ENCODE results near the gene UCP3. TPM values are rescaled to one million over a fixed set of nuclear protein-coding genes. Genes with fewer than 3 reads are reported as not detected.

Gene UCP3
- total and polyA plus RNA-seq, 2 of the 8 experiments (the other 6 are each of a cell fraction or from before 2014, with no cell fraction given): 0.85 to 1.3 TPM

DNA sequence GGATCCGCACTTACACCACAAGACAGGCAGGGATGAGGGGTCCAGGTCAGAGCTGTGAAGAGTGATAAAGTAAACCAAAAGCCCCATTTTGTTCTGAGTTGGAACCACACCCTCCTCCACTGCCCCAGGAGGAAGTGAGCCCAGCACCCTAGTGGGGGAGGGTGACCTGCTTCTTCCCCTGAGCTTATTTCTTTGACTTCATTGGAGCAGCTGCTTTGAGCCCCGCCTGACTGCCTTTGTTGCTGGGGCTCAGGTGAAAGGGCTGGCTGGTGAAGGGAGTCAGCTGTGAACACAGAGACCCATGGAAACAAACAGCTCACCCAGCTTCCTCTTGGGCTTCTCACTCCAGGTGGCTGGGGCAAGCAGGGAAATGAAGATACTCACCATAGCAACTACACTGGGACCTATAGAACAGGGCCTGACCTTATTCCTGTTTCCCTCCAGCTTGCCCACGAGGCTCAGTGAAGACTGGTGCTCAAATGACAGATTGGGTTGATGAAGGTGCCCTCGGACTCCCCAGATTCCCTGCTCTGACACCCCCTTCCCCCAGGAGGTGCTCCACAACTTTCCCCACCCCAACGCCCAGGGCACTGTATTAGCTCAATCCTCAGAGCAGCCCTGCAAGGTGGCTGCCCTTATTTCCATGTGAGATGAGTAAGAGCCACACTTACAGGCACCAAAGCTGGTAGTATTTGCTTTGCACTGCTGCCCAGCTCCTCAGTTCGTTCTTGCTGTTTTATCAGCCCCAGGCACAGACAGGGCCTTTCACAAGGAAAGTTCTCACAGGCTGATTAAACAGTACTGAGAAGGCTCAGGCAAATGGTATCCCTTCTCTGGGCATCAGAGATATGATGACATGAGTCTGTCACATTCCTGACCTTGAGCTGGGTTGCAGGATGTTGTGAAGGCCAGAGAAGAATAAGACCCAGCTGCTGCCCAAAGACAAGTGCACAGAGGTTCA lies 28.6 kb downstream of the UCP3 start:
- H3K9me3 ChIP-seq (ENCODE audit: insufficient read depth in 2 of 2, low read depth in 1 of 2, low read length in 1 of 2): no peaks in the 10 kb centered on the region
- H2AK5ac ChIP-seq (ENCODE audit: low read depth, low read length): no peak overlapping the region
- H3K4ac ChIP-seq (replicated peaks; ENCODE audit: insufficient read length, low read depth, low read length): no peak overlapping the region
- no peak overlapping the region for H2AFZ ChIP-seq (ENCODE audit: low read length)
- FAIRE-seq: no peak
- no peak overlapping the region for H3K18ac ChIP-seq (ENCODE audit: extremely low read depth, low read length)
- H3K79me1 ChIP-seq (ENCODE audit: low read depth, low read length): peaks cover 2% of the 10 kb centered on the region; the same call in 1 of the 2 replicates
- H2BK12ac ChIP-seq (ENCODE audit: low read depth, low read length): no peak overlapping the region
- H3K23me2 ChIP-seq (ENCODE audit: low read depth, low read length): peaks cover 10% of the 10 kb centered on the region
- H2BK5ac ChIP-seq (ENCODE audit: low read depth, low read length): no peak overlapping the region
- TF ChIP-seq CTBP2 (IDR thresholded peaks at IDR 0.05; ENCODE audit: borderline replicate concordance, insufficient read depth, insufficient read length, low read length) (no peak), EZH2 (IDR thresholded peaks at IDR 0.05; ENCODE audit: low read depth, low read length, severe bottlenecking) (no peak), RNF2 (IDR thresholded peaks at IDR 0.05; ENCODE audit: borderline replicate concordance, low read depth, low read length, missing control alignments, poor library complexity, severe bottlenecking) (no peak), TAF1 (IDR thresholded peaks at IDR 0.05; ENCODE audit: low read depth, low read length) (peak; percentile 17; the same call in 1 of the 2 replicates)
- TF ChIP-seq, protein P1, sequence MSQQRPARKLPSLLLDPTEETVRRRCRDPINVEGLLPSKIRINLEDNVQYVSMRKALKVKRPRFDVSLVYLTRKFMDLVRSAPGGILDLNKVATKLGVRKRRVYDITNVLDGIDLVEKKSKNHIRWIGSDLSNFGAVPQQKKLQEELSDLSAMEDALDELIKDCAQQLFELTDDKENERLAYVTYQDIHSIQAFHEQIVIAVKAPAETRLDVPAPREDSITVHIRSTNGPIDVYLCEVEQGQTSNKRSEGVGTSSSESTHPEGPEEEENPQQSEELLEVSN (IDR thresholded peaks at IDR 0.05): 0 out of 2 replicates have a peak, but pooled peaks have one; percentile 17
- no peak overlapping the region for H4K8ac ChIP-seq (ENCODE audit: extremely low read depth, insufficient read depth, low read length)
- H3K4me1 ChIP-seq (replicated peaks in 1 of 4; ENCODE audit: control insufficient read depth in 3 of 4, insufficient read depth in 4 of 4, low read length in 3 of 4): peaks cover 7 to 18% (median 10%) of the 10 kb centered on the region in 4 experiments
- H4K5ac ChIP-seq (ENCODE audit: insufficient read length, low read depth, low read length): no peak overlapping the region
- H2BK120ac ChIP-seq (replicated peaks; ENCODE audit: low read depth, low read length): no peak overlapping the region
- no peak overlapping the region for H3K23ac ChIP-seq (ENCODE audit: insufficient read length)
- 79% methylated on average over 6 of the region's 6 CpGs; no CpG with 5 or more reads in 1 of the 2 experiments for WGBS, 2 experiments (ENCODE audit: extremely low coverage in 1 of 2, insufficient coverage in 1 of 2, insufficient read length in 1 of 2, insufficient replicate concordance in 2 of 2, low coverage in 1 of 2, low lambda C conversion rate in 2 of 2, missing lambda C conversion rate in 1 of 2)
- no peak overlapping the region; a peak in 1 of 7 replicates for H3K9ac ChIP-seq (replicated peaks in 1 of 4; ENCODE audit: extremely low read depth in 1 of 4, low read depth in 3 of 4, low read length in 3 of 4)
- peaks cover 0 to 6% of the 10 kb centered on the region in 2 experiments; a peak in 1 of 4 replicates for H3K79me2 ChIP-seq (ENCODE audit: control insufficient read depth in 1 of 2, insufficient read depth in 2 of 2, low read length in 2 of 2)
- H4K20me1 ChIP-seq (replicated peaks in 1 of 2; ENCODE audit: control insufficient read depth in 1 of 2, insufficient read depth in 2 of 2, low read length in 2 of 2): peaks cover 0 to 6% of the 10 kb centered on the region in 2 experiments
- H2BK20ac ChIP-seq (ENCODE audit: low read length): no peak overlapping the region
- no peak overlapping the region for H3K14ac ChIP-seq (ENCODE audit: insufficient read length)
- no peak overlapping the region for H2BK15ac ChIP-seq (ENCODE audit: low read length)
- ChIA-PET POLR2A (ENCODE audit: partially characterized antibody) (interaction anchor here (1.1 to 6.8 kb wide), 6 partner anchors 10 to 112 kb away, joined by 3 to 94 read pairs (median 4); no protein-coding TSS in a partner anchor), CTCF (ENCODE audit: partially characterized antibody) (interaction anchor here (0.6 to 4.9 kb wide), 7 partner anchors 10 to 298 kb away, joined by 3 to 22 read pairs (median 3); no protein-coding TSS in a partner anchor)
- H3K56ac ChIP-seq (replicated peaks; ENCODE audit: insufficient read length, low read depth, low read length): no peak overlapping the region
- no peak overlapping the region for H3K27ac ChIP-seq (ENCODE audit: low read depth, low read length)
- peaks cover 0 to 2% (median 0%) of the 10 kb centered on the region in 4 experiments; a peak in 2 of 7 replicates for H3K27me3 ChIP-seq (replicated peaks in 1 of 4; ENCODE audit: control insufficient read depth in 3 of 4, extremely low read depth in 1 of 4, insufficient read depth in 3 of 4, low read length in 3 of 4)
- no peak overlapping the region for H3K4me3 ChIP-seq (ENCODE audit: extremely low read depth in 1 of 4, insufficient read depth in 2 of 4, low read depth in 3 of 4, low read length in 4 of 4)
- no peak for DNase-seq (ENCODE audit: low read depth in 1 of 2, low spot score in 2 of 2)
- H4K91ac ChIP-seq (replicated peaks; ENCODE audit: insufficient read length, low read length): no peak overlapping the region
- peaks cover 19 to 54% (median 33%) of the 10 kb centered on the region in 4 experiments for H3K36me3 ChIP-seq (ENCODE audit: control insufficient read depth in 2 of 4, insufficient read depth in 4 of 4, low read length in 3 of 4)
- H3K4me2 ChIP-seq (ENCODE audit: insufficient read depth in 1 of 2, low read depth in 2 of 2, low read length in 2 of 2): peak overlapping the region in 1 of 2 experiments; percentile 86; a peak in 2 of 4 replicates

All from H1 (cell line).